ENCODE data around the gene CA10. TPM values are rescaled to one million over a fixed set of nuclear protein-coding genes. Genes with fewer than 3 reads are reported as not detected.

CA10 gene
- total and polyA plus RNA-seq, 2 donors (not counting 3 experiments of a cell fraction or from before 2014, with no cell fraction given): not detected

GRCh38 chr17:51730303-51731050 is 428.0 kb downstream of the CA10 start:
- intact Hi-C loops (cut with micrococcal nuclease) (no loop called here), dilution Hi-C loops (cut with MboI; ENCODE audit: extremely low pct_ligation_motif_present, low sequenced_read_pairs) (no loop called here)
- no peaks in the 10 kb centered on the region for H3K9me1 ChIP-seq (replicated peaks; ENCODE audit: control insufficient read depth, extremely low read depth, insufficient read depth, low read length)
- no peaks in the 10 kb centered on the region for H3K9me3 ChIP-seq (replicated peaks; ENCODE audit: control insufficient read depth, insufficient read depth, low read length)
- no peak for TF ChIP-seq CTCF (IDR thresholded peaks at IDR 0.05; ENCODE audit: extremely low read depth in 1 of 2, insufficient read depth in 1 of 2, low read depth in 1 of 2, low read length in 2 of 2)
- no peak overlapping the region for H3K4me3 ChIP-seq (replicated peaks in 1 of 3; ENCODE audit: insufficient read depth in 1 of 3, low read depth in 1 of 3, low read length in 3 of 3)
- H2AFZ ChIP-seq (ENCODE audit: low read depth, low read length): no peak overlapping the region
- no peaks in the 10 kb centered on the region for H3K36me3 ChIP-seq (ENCODE audit: control insufficient read depth in 2 of 2, extremely low read depth in 1 of 2, insufficient read depth in 2 of 2, low read length in 2 of 2)
- H3K27me3 ChIP-seq (ENCODE audit: control insufficient read depth in 2 of 2, insufficient read depth in 2 of 2, low read length in 2 of 2): no peaks in the 10 kb centered on the region
- DNase-seq (ENCODE audit: low read depth, low spot score) (no peak), FAIRE-seq (no peak)
- H3K4me1 ChIP-seq (ENCODE audit: control insufficient read depth, extremely low read depth, insufficient read depth, low read length): no peaks in the 10 kb centered on the region
- POLR2A ChIA-PET: no interaction called here
- H3K79me2 ChIP-seq (ENCODE audit: control insufficient read depth, insufficient read depth, low read length): no peaks in the 10 kb centered on the region
- H3K4me2 ChIP-seq (ENCODE audit: insufficient read depth, low read length): no peak overlapping the region
- H4K20me1 ChIP-seq (replicated peaks; ENCODE audit: control insufficient read depth, extremely low read depth, insufficient read depth, low read length): no peaks in the 10 kb centered on the region
- H3K27ac ChIP-seq (ENCODE audit: insufficient read depth, low read depth, low read length): no peak overlapping the region
- BruUV-seq (replicated peaks): no TSS peak
- CTCF ChIA-PET: no interaction called here
- no peak overlapping the region for H3K9ac ChIP-seq (replicated peaks; ENCODE audit: extremely low read depth, insufficient read depth, low read length)

DNA sequence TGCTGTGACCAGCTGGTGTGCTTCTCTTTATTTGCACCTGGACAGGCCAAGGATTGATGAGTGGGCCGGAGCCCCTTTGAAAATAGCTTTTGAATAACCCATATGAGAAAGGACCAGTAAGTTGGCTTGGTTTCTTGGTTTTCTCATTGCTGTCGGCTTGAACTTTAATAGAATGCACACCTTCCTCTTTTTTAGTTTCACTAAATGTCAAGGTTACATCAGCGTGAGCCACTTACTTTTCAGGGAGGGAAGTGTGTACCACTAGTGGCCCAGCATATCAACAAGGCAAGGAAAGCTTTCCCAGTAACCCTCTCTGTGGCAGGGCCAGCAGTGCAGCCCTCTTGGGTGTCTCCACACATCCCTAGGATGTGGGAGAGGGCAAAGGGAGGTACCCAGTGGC is 433.3 kb downstream of the CA10 start:
- H3K79me2 ChIP-seq (ENCODE audit: control insufficient read depth, insufficient read depth, low read length): no peaks in the 10 kb centered on the region
- H3K9ac ChIP-seq (replicated peaks; ENCODE audit: extremely low read depth, insufficient read depth, low read length): no peak overlapping the region
- dilution Hi-C loops (cut with MboI; ENCODE audit: extremely low pct_ligation_motif_present, low sequenced_read_pairs) (no loop called here), intact Hi-C loops (cut with micrococcal nuclease) (no loop called here)
- H3K4me3 ChIP-seq (replicated peaks in 1 of 3; ENCODE audit: insufficient read depth in 1 of 3, low read depth in 1 of 3, low read length in 3 of 3): no peak overlapping the region
- no peaks in the 10 kb centered on the region for H3K36me3 ChIP-seq (ENCODE audit: control insufficient read depth in 2 of 2, extremely low read depth in 1 of 2, insufficient read depth in 2 of 2, low read length in 2 of 2)
- H3K4me2 ChIP-seq (ENCODE audit: insufficient read depth, low read length): no peak overlapping the region
- FAIRE-seq: no peak
- H3K4me1 ChIP-seq (ENCODE audit: control insufficient read depth, extremely low read depth, insufficient read depth, low read length): no peaks in the 10 kb centered on the region
- no peaks in the 10 kb centered on the region for H3K9me1 ChIP-seq (replicated peaks; ENCODE audit: control insufficient read depth, extremely low read depth, insufficient read depth, low read length)
- no peak for DNase-seq (ENCODE audit: low read depth, low spot score)
- H2AFZ ChIP-seq (ENCODE audit: low read depth, low read length): no peak overlapping the region
- TF ChIP-seq CTCF (IDR thresholded peaks at IDR 0.05; ENCODE audit: extremely low read depth in 1 of 2, insufficient read depth in 1 of 2, low read depth in 1 of 2, low read length in 2 of 2): no peak
- no peaks in the 10 kb centered on the region for H4K20me1 ChIP-seq (replicated peaks; ENCODE audit: control insufficient read depth, extremely low read depth, insufficient read depth, low read length)
- no peak overlapping the region for H3K27ac ChIP-seq (ENCODE audit: insufficient read depth, low read depth, low read length)
- POLR2A ChIA-PET: no interaction called here
- no TSS peak for BruUV-seq (replicated peaks)
- no peaks in the 10 kb centered on the region for H3K9me3 ChIP-seq (replicated peaks; ENCODE audit: control insufficient read depth, insufficient read depth, low read length)
- H3K27me3 ChIP-seq (ENCODE audit: control insufficient read depth in 2 of 2, insufficient read depth in 2 of 2, low read length in 2 of 2): no peaks in the 10 kb centered on the region
- CTCF ChIA-PET: no interaction called here
